ENCODE data around the gene FAU.
"Not testable (repeated sequence)": the region's sequence is repeated elsewhere in the genome, so short reads cannot be mapped to it uniquely, and the experiment has no call there.

FAU gene

DNA sequence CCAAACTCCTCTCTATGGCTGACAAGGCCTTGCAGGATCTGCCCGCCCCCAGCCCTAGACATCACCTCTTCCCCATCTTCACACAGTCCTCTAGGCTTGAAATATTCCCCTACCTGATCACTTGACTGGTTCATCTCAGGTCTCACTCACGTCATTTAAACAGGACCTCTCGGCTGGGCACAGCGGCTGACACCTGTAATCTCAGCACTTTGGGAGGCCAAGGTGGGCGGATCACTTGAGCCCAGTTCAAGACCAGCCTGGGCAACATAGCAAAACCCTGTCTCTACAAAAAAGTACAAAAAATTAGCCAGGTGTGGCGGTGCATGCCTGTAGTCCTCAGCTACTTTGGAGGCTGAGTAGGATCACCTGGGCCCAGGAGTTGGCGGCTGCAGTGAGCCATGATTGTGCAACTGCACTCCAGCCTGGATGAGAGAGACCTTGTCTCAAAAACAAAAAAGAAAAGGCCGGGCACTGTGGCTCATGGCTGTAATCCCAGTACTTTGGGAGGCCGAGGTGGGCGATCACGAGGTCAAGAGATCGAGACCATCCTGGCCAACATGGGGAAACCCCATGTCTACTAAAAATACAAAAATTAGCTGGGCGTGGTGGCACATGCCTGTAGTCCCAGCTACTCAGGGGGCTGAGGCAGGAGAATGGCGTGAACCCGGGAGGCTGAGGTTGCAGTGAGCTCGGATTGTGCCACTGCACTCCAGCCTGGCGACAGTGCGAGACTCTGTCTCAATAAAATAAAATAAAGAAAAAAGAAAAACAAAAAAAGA is 2.9 kb downstream of the FAU start:
- not testable (repeated sequence) for DNase-seq

DNA sequence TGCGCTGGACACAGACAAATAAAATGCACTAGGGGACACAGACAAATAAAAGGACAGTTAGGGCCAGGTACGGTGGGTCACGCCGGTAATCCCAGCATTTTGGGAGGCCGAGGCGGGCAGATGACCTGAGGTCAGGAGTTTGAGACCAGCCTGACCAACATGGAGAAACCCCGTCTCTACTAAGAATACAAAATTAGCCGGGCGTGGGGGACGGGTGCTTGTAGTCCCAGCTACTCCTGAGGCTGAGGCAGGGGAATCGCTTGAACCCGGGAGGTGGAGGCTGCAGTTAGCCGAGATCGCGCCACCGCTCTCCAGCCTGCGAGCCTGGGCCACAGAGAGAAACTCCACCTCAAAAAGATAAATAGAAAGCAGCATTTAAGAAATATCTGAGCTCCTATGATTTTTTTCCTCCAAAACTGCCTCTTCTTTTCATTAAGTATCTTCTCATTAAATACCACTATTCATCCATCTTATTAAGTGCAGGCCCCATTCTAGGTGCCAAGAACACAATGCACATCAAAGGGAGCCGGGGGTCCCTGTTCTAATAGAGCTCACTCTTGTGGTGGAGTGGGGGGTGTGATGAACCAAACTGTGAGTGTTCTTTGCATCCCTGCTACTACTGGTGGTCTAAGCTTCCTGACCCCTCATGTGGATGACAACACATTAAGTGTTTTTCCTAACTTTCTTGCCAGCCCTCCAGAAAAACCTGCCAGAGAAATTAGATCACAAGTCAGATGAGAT is 3.7 kb downstream of the FAU start:
- DNase-seq = no peak

DNA sequence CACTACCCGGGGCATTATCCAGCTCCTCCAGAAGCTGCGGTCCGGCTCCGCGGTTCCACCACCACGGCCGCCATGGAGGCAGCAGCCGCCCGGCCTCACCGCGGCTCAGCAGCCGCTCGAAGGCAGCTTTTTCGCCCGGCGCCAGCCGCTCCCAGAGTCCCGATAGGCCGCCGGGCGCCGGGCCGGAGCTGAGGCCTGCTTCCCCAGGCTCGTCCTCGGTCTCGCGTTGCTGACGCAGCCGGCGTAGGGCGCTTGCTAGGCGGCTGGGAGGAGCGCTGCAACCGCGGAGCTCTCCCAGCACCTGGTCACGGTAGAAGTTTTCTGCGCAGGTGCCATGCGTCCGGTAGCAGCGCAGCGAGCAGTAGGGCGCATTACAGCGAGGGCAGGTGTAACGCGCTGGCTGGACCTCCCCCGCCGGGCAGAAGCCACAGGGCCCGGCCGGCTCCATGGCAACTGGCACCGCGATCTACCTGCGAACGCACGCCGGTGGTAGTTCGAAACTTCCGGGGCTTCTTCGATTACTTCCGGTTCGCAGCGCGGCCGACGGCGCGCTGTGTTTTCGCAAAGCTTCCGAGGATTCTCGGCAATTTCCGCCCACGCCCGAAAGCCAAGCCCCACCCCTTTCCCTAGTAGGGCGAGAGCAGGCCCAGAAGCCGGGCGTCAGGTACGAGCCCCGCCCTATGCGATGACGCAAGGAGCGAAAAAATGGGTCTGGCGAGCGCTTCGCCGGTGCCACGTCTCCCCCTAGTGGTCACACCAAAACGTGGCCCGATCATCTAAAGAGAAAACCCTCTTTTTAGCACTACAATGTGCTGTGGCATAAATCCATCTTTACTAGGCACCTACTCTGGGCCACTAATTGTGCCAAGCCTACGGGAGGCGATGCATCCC is 4.5 kb downstream of the FAU start, which contains the start of gene ZNHIT2:
ZNHIT2 (minus strand) TSS at position 496 of the 891 bp plus-strand sequence; CDS start at position 448, 48 bp downstream.
- DNase-seq = peak; percentile 96

DNA sequence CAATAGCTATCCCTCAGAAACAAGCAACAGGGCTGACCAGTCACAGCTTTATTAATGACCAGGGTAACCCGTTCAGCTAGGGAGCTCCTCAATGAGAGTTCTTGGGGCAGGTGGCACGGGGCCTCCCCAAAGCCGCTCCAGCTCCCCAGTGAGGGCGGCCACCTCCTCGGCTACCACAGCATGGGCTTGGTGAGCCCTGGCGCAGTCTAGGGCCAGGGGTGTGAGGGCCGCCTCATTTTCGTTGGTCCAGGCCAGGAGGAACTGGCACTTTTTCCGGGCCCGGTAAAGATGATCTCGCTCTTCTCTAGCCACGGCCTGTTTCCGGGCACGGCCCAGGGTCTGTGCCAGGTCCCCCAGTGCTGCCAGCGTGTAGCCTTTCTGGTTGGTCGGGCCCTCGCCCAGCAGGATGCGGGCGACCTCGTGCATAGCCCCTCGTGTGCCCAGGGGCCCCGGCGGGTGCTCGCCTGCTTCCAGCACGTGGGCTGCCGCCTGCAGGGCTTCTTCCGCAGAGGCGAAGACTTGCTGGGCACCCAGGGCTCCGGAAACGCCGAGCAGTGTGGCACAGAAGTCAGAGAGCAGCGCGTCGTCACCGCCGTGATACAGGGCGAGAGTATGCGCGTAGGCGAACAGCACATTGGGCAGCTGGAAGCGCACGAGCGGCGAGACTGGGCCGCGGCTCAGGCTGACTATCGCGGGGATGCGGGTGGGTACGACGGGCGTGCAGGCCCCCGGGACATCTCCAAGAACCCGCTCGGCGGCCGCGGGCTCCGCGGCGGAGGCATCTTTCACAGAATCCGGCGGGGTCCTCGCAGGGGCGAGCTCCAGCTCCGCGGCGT is 5.3 kb downstream of the FAU start:
- DNase-seq = no peak

DNA sequence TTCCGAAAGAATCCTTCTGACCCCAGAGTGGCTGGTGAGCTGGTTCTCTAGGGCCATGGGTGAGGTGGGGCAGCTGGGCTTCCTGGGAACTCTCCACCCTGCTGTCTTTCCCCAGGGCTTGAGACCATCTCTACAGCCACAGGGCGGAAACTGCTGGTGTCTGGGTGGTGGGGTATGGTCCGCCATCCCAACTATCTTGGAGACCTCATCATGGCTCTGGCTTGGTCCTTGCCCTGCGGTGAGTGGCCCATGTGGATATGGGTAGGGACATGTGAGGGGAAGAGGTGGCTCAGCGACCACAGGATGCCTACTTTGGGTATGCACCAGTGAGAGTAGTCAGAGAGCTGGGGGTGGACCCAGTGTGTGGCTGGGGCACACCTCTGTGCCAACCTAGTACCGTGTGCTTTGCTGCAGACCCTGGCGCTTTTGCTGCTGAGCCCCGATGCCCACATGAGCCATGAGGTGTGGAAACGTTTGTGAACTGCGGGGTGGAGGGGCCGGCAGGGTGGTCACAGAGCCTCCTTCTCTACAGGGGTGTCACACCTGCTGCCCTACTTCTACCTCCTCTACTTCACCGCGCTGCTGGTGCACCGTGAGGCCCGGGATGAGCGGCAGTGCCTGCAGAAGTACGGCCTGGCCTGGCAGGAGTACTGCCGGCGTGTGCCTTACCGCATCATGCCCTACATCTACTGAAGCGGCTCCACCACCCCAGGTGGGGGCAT is 6.4 kb downstream of the FAU start:
- DNase-seq = no peak

DNA sequence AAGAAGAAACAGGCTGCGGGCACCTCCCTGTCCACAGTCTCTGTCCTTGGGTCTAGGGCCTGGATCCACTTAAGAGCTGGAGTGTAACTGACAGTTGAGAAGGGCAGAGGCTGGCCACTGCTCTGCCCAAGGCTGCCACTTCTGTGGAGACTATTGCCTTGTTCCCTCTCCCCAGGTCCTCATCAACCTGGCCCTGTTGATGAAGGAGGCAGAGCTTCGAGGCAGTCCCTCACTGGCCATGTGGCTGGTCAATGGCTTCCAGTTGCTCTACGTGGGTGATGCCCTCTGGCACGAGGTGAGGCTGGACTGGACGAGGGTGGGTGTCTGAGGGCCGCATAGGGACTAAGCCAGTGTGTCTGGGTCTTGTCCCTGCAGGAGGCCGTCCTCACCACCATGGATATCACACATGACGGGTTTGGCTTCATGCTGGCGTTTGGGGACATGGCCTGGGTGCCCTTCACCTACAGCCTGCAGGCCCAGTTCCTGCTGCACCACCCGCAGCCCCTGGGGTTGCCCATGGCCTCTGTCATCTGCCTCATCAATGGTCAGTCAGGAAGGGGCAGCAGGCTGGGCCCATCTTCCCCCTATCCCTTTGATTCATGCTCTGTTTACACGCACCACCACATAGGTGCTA is 7.3 kb downstream of the FAU start:
- DNase-seq = no peak

DNA sequence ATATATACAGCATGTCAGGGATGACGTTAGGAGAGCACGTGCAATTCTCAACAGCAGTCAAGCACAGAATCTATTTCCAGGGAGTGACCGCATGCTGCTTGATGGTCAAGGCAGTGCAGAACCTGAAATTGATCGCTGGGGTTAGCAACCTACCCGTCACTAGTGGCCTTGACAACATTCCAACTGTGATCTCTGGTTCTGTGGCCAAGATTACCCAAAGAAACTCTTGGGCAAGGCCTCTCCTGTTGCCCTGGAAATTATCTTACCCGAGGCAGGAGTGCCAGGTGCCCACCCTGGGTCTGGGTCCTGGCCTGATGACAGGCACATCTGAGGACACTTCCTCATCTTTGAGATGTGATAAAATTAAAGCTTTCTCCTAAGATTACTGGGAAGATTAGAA is 8.1 kb downstream of the FAU start:
- DNase-seq = no peak

DNA sequence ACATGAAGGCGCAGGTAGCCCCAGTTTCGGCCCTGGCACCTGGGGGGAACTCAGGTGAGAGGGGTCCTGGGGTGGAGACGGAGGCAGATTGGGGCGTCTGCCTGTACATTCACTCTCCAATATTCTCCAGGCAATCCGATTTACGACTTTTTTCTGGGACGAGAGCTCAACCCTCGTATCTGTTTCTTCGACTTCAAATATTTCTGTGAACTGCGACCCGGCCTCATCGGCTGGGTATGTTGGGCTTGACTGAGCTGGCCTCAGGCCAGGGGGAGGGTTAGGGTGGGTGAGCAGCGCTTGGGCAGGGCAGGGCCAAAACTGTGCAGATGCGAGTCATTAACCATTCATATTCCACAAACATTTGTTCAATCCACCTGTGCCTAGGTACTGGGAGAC is 8.6 kb downstream of the FAU start:
- DNase-seq = no peak

DNA sequence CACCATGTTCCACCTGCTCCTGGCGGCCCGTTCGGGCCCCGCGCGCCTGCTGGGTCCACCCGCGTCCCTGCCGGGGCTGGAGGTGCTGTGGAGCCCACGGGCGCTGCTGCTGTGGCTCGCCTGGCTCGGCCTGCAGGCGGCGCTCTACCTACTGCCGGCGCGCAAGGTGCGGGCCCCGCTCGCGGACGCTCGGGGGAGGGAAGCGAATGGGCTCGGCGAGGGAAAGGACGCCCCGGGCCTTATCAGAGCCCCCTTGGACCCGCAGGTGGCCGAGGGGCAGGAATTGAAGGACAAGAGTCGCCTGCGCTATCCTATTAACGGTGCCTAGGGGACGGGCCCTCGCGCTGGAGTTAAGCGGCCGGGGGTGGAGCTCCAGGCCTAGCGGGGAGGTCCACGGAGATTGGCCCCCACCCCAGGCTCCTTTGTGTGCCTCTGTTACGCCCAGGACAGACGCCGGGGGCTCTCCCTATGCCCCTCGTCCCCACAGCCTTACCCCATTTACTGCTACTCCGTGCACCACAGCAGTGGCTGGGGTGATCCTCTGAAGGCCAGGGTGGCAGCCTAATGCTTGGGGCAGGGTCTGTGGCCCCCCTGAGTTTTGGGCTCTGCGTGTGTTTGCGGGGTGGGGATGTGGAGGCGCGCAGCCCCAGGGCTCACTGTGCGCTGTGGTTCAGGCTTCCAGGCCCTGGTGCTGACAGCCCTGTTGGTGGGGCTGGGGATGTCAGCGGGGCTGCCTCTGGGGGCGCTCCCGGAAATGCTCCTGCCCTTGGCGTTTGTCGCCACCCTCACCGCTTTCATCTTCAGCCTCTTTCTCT is 9.2 kb downstream of the FAU start:
- no peak for DNase-seq

DNA sequence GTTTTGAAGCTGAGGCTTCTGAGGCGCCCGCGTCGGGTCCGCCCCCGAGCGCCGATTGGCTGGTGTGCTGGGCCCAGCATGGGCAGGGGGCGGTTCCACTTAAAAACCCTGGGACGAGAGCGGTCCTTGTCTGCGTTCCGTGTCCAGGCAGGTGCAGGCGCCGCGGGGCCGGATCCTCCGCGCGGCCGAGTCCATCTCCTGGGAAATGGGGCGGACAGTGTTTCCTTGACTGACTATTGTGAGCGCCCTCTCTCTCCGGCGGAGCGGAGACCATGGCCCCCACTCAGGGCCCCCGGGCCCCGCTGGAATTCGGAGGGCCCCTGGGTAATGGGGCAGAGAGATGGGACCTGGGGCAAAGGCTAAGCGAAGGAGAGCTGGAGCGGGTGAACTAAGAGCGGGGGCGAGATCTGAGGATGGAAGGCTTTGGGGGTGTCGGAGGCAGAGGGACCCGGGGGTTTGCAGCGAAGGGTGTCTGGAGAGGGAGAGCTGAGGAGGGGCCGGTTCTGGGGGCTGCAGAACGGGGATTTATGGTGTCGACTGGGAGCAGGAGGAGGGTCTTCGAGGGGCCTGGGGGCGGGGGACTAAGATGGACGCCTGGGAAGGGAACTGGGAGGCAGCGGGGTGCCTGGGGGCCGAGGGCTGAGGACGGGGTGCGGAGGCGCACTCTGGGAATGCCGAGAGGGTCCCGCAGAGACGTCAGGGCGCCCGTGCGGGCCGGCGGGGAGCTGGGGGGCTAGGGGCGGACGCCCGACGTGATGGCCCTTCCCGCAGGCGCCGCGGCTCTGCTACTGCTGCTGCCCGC is 10.0 kb downstream of the FAU start, which contains the start of gene TM7SF2:
TM7SF2 (plus strand) TSS at position 129 of the 802 bp plus-strand sequence; CDS start at position 273, 144 bp downstream.
- DNase-seq = peak; percentile 70

DNA sequence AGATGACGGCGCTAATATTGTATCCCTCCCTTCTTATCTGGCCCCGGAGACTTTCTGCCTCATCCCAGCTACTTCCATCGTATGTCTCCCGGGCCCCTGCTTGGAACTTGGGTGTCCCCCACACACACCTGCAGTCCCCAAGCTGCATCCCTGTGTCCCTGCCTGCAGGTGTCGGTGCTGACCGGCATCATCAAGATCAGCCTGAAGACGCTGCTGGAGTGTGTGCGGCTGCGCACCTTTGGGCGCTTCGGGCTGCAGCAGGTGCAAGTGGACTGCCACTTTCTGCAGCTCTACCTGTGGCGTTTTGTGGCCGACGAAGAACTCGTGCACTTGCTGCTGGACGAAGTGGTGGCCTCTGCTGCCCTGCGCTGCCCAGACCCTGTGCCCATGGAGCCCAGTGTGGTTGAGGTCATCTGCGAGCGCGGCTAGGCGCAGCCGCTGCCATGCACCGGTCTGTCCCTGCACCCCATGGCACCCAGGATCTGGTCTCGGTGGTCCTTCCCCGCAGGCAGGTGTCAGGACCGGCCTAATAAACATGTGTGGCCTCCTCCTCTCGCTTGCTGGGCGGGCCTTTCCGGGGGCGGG is 10.7 kb downstream of the FAU start:
- no peak for DNase-seq

DNA sequence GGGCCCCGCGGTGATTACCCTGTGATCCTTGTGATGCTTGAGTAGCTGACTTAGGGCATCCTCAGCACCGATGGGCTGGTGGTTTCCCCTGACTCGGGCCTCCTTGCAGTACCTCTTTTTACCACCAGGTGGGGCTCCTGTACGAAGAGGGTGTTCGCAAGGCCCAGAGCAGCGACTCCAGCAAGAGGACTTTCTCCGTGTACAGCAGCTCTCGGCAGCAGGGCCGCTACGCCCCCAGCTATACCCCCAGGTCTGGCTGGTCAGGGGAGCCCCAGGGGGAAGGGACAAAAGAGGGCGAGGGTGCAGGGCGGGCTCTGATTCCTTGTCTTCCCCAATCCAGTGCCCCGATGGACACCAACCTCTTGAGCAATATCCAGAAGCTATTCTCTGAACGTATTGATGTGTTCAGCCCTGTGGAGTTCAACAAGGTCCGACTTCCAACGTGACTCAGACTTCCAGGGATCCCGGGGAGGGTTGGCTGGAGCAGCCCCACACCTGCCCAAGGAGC is 11.5 kb downstream of the FAU start:
- DNase-seq = peak; percentile 55

DNA sequence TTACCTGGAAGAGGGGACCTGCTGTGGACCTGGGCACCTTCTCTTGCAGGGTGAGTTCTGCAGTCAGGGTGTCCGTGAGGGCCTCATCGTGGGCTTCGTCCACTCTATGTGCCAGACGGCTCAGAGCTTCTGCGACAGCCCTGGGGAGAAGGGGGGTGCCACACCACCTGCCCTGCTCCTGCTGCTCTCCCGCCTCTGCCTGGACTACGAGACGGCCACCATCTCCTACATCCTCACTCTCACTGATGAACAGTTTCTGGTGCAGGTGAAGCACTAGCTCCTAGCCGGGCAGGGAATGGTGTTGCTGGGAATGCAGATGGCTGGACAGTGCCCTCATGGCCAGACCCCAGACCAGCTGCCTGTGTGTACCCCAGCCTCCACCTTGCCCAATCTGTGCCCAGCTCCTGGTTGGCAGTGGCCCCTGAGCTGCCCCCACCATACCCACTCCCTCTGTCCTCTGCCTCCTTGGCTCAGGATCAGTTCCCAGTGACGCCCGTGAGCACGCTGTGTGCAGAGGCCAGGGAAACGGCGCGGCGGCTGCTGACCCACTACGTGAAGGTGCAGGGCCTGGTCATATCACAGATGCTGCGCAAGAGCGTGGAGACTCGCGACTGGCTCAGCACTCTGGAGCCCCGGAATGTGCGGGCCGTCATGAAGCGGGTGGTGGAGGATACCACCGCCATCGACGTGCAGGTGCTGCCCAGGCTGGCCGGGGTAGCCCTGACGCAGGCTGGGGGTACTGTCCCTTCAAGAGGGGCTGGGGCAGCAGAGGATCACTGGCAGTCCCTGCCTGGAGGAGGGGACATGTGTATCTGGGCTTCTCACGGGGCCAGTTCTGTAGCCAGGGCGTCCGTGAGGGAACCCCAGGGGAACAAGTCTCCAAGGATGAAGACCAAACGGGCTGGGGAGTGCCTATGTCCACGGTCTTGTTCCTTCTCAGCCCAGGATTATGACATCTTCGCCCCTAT is 12.4 kb downstream of the FAU start:
- no peak for DNase-seq

DNA sequence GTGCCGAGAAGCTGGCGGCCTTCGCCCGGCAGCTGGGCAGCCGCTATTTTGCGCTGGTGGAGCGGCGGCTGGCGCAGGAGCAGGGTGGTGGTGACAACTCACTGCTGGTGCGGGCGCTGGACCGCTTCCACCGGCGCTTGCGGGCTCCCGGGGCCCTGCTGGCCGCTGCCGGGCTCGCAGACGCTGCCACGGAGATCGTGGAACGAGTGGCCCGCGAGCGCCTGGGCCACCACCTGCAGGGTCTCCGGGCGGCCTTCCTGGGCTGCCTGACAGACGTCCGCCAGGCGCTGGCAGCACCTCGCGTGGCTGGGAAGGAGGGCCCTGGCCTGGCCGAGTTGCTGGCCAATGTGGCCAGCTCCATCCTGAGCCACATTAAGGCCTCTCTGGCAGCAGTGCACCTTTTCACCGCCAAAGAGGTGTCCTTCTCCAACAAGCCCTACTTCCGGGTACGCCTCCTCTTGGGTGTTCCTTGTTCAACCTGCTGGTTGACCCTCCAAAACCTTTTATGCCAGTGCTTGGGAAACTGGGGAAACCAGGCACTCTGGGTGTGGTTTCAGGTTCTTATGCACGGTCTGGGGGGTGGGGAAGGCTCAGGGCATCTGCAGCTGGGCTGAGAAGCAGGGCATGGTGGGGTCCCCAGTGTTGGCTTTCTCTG is 13.3 kb downstream of the FAU start:
- DNase-seq = no peak

DNA sequence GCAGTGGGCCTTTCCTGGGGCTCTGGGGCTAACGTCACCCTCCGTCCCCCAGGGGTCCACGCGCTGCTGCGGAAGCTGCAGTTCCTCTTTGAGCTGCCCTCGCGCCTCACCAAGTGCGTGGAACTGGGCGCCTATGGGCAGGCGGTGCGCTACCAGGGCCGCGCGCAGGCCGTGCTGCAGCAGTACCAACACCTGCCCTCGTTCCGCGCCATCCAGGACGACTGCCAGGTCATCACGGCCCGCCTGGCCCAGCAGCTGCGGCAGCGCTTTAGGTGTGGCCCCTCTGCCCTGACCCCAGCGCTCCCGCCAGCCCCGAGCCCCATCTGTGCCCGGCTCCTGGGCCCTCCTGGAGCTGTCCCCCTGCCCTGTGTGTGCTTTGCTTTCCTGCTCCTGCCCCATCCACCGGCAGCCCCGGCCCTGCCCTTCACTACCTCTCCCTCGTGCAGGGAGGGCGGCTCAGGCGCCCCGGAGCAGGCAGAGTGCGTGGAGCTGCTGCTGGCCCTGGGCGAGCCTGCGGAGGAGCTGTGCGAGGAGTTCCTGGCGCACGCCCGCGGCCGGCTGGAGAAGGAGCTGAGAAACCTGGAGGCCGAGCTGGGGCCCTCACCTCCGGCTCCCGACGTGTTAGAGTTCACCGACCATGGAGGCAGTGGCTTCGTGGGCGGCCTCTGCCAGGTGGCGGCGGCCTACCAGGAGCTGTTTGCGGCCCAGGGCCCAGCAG is 14.0 kb downstream of the FAU start:
- DNase-seq = no peak

DNA sequence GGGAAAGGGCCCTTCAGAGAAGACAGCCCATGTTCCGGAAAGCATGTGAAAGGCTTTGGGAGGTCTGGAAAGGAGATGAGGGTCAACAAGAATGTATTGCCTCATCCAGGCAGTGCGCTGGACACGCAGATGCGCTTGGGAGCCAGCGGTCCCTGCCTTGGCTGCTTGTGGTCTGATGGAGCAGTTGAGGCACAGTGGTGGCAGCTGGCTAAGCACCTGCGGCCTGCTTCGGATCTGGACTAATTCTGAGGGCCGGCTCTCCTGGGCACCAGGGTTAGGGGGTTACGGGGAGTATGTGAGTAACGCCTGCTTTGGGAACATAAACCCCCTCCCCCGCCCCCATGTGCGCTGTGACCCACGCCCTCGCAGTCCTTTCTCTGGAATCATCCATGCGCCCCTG is 14.9 kb downstream of the FAU start:
- DNase-seq = no peak

All from amniotic stem cell (primary cell).